NCI-H2171 (cell line): ENCODE measurements around the gene RNF166.
"Not testable (repeated sequence)": the region's sequence is repeated elsewhere in the genome, so short reads cannot be mapped to it uniquely, and the experiment has no call there.

Experiments used
- DNase-seq: peaks from one replicate; lab custom pipeline; 2025; lab: John Stamatoyannopoulos, UW

RNF166 gene

GRCh38 chr16:88673716-88674379 lies 32.4 kb downstream of the RNF166 start:
- DNase-seq = no peak

- no peak for DNase-seq
Measured at GRCh38 chr16:88672776-88673175, 33.4 kb downstream of the RNF166 start.

GRCh38 chr16:88671806-88672205 lies 34.4 kb downstream of the RNF166 start:
- no peak for DNase-seq

- DNase-seq = no peak
Measured at GRCh38 chr16:88669980-88670379, 36.2 kb downstream of the RNF166 start.

- not testable (repeated sequence) for DNase-seq
Measured at GRCh38 chr16:88669493-88669892, 36.7 kb downstream of the RNF166 start.

- no peak for DNase-seq
Measured at GRCh38 chr16:88667461-88667860, 38.7 kb downstream of the RNF166 start.

GRCh38 chr16:88665570-88665969 lies 40.6 kb downstream of the RNF166 start:
- no peak for DNase-seq

- DNase-seq = no peak
Measured at GRCh38 chr16:88665148-88665547, 41.1 kb downstream of the RNF166 start.

- DNase-seq = peak; percentile 96
Measured at GRCh38 chr16:88662843-88663606, 43.2 kb downstream of the RNF166 start, which contains the start of gene MVD. Gene MVD, minus strand, starts transcription at chr16:88663091. Its CDS starts 11 bp downstream, at chr16:88663080.

GRCh38 chr16:88662222-88662842 lies 43.9 kb downstream of the RNF166 start:
- no peak for DNase-seq

- DNase-seq = no peak
Measured at GRCh38 chr16:88661468-88661867, 44.7 kb downstream of the RNF166 start.

GRCh38 chr16:88659160-88659559 lies 47.0 kb downstream of the RNF166 start:
- no peak for DNase-seq

GRCh38 chr16:88658714-88659113 lies 47.5 kb downstream of the RNF166 start:
- DNase-seq = no peak

GRCh38 chr16:88657371-88657770 lies 48.8 kb downstream of the RNF166 start:
- no peak for DNase-seq

GRCh38 chr16:88656291-88656980 lies 49.8 kb downstream of the RNF166 start:
- DNase-seq = no peak

- DNase-seq = no peak
Measured at GRCh38 chr16:88655733-88656281, 50.4 kb downstream of the RNF166 start.

- no peak for DNase-seq
Measured at GRCh38 chr16:88655053-88655732, 51.0 kb downstream of the RNF166 start.

GRCh38 chr16:88654363-88655052 lies 51.7 kb downstream of the RNF166 start:
- no peak for DNase-seq

- no peak for DNase-seq
Measured at GRCh38 chr16:88653596-88654362, 52.4 kb downstream of the RNF166 start.

- no peak for DNase-seq
Measured at GRCh38 chr16:88653101-88653500, 53.1 kb downstream of the RNF166 start.
